ENCODE data around the gene ALDH18A1.

- TF ChIP-seq CTCF (IDR thresholded peaks at IDR 0.05; ENCODE audit: low read depth, low read length) (no peak), EZH2phosphoT487 (IDR thresholded peaks at IDR 0.05; ENCODE audit: low read depth) (no peak)
Observed at GRCh38 chr10:95600158-95600557, 56.4 kb downstream of the ALDH18A1 start.
